NCI-H2227 (cell line): ENCODE data around the gene SAMD4A.

Experiments
- DNase-seq: peaks from one replicate; lab custom pipeline; 2025; ENCODE audit not compliant: unreplicated experiment; lab: John Stamatoyannopoulos, UW

SAMD4A gene

DNA sequence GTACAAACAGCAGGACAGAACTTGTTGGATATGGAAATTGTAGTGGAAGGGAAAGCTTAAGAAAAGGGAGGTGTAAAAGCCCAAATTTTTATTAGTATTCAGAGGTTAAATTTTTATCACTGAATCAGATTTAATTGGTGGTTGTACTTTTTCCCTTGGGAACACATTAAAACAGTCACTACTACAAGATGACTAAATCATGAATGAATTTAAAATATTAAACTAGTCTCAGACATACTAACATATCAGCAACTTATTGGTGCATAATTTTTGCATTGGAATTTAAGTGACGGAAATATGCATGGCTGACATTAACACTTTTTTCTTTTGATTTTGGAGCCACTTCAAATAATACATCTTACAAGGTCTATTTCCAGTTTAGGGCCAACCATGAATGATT lies 27.6 kb downstream of the SAMD4A start:
- no peak for DNase-seq

DNA sequence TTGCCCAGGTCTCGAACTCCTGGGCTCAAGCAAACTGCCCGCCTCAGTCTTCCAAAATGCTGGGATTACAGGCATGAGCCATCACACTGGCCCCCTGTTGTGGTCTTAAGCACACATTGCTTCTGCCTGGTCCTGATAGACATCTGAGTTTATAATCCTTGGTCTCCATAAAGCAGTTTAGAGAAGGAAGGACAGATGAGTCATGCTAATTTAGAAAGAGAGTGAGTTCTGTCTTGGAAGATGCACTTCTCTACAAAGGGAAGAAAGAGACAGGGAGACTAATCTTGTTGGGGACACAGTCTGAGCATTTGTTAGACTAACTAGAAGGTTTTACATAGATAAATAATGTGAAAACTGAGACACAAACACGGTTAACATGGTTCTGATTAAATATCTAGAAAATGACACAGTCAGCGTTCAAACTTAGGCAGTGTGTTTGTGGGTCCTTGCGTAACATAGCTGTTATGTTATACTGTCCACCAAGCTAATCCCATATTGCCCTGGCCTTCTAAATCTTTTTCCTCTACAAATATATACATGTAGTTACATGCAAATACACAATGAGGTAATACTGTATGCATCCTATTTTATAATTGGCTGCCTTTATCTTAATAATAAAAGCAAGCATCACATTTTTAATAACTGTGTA lies 31.0 kb downstream of the SAMD4A start:
- DNase-seq: no peak

DNA sequence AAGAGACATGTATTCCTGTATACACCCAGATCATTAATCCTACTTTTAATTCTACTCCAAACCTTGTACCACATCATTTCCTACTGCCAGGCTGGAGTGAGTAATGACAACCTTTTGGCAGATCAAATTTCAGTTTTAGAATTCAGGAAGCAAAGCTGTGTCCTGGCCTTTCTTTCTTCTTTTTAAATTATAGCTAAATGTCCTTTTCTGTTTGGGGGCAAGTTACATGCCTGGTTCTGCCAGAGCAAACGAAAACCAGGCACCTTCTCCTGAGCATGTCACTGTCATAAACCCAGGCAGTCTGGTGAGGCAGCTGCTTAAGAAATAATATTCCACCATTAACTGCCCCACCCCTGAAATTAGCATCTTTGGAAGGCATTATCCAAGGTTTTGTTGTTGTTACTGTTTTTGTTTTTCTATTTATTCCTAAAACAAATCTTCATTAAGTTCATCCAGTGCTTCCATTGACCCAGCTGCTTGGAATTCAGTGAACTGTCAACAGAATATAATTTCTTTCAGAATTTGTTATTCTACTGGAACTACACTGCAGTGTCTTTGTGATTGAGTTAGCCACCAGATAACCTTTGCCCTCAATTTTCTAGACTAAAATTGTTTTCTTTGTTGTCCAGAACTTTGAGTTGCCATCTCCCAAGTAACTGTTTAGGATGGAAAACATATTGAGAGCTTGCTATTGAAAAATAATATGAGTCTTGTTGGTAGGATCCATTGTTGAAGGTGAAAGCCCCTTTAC lies 33.2 kb downstream of the SAMD4A start:
- DNase-seq: no peak

DNA sequence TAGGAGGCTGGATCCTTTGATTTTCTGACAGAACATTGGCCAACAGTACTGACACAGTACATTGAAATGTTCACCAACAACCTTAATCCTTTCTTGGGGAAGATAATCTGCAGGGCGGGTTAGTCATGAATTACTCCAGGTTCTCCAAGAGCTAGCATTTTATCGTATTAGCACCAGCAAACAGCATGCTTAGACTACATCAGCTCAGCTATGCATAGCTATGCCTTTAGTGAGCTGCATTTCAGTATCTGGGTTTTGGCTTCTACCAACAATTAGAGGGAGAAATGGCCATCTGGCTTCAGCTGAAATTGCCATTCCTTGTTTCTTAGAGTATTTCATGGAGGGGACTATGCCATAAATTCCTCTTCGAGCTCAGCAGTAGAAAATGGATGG lies 33.8 kb downstream of the SAMD4A start:
- DNase-seq: no peak

DNA sequence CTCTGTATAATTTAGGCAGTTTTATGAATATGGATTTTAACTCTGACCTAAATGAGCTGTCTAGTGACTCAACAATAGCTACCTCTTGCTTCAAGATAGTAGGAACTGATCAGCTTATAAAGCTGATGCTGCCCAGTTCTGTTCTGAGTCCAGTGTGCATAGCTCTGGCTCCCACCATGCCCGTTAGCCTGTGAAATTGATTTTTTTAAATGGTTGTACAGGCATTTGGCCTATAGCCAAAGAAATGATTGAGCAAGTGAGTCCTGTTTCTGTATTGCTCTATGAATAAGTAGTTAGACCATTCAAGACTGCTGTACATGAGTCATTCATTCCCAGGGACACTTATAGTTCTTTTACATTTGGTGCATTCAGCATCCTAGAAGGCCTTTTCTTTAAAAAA lies 36.4 kb downstream of the SAMD4A start:
- DNase-seq: no peak

DNA sequence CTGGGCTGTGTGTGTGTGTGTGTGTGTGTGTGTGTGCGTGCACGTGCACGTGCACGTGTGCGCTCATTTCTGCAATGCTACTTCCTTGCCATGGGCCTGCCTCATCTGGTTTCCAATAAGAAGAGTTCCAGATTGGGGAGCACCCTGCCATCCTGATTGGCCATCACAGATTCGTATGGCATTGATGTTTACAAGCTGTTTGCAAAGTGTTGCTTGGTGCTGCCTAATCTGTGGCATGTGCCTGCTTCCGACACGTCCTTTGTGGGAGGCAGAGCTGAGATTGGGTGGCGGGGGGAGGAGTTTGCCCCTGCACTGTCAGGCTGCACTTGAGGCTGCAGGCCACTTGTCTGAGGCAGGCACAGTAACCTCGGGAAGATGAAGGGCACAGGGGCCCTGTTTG lies 39.2 kb downstream of the SAMD4A start:
- DNase-seq: peak; percentile 37

DNA sequence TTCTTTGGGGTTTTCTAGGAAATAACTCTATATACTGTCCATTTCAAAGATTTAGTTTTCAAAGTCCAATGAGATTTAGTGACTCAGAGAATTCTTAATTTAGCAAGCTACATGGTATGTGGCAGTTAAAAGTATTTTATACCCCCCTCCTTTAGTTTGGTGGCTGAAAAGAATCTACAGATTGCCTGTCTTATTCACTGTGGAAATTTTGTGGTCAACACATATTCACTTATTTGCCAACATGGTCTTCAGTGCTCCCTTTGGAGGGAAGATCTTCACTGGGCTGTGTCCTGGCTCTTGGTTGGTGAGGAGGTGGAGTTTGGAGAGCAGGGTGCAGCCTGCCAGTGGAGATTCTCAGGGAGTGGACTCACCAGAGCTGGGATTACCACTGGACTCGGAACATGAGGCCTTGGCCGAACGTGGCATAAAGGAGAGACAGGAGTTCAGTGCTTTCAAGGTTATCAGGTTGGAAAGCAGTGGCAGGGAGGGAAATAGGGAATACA lies 39.8 kb downstream of the SAMD4A start:
- no peak for DNase-seq

DNA sequence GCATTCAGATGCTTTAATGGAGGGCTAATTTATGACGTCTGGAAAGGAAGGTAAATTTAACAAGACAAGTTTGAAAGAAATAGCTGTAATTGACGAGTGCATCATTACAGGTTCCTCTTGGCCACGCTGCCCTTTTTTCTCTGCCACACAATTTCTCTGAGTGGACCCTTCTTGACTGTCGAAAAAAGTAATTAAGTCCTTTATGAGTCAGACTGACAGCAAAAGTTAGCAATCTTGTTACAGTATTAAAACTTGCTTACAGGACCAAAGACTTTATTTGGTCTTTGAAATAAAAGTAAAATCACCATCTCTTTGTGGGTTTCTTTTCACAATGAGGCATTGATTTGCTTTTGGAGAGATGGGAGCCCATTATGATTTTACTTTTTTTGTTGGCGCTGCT lies 42.6 kb downstream of the SAMD4A start:
- DNase-seq: no peak

DNA sequence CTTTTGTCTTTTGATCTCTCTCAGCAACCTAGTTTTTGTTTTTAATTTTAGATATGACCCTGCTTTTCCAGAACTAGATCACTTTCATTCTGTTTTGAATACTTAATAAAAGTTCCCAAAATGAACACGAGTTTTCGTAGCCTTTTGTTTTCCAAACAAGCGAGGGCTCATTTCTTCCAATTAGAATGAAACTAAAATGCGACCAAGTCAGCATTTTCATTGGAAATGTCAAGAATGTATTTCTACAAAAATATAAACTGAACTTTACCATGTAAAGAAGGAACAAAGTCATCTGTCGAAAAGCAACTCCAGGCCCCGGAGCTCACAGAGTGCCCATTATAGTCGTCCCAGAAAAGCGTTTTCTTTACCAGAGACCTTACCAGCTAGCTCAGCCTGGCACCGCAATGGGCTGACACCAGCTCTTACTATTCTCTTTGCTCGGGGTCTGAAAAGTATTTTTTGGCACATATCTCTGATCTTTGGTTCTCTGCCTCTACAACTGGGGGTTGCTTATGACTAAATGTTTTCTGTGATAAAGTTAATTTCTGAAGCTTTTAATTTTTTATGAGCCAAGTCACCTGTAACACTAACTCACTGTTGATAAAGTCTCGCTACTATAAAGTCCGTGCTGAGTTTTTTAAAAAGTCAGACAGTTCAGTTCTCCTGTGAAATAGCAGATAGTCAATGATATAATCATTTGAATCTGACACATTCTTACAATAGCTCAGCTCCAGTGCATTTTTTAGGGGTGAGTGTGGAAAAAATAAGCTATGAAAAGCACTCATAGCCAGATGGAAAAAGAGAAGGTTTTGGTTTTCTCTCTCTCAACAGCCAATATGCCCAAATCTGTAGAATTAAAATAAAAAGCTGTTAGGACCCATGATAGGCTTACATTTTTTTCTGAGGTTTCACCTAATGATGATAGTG lies 43.4 kb downstream of the SAMD4A start:
- no peak for DNase-seq

DNA sequence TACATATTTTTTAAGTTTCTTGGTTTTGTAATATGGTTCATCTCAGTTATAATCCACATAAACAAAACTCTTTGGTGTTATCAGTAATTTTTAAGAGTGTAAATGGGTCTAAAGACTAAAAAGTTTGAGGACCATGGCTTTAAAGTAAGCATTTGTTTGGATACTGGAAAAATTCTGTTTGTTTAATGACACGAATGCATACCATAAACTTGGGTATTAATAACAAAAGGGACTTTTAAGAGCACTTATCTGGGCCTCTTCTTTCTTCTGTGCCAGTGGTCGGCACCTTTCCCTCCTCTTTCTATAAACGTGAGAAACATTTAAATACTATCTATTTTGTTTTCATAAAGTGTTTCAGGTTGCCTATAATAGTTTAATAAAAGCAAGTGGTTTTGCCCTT lies 47.4 kb downstream of the SAMD4A start:
- DNase-seq: no peak

DNA sequence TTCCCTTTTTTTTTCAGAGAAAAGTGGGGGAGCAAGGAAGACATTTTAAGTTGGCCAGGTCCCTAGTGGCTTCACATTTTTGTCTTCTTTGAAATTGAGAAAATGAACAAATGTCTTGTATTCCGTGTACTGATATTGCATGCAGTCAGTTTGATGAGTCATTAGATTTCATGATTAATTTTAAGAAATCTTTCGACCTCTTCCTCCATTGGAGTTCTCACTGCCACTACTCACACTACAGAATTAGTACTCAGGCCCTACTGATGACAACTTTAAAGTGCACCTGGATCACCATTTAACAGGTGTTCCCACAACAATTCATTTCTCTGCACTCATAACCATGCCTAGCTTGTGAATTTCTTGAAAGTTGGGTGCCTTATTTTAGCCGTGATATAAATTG lies 50.5 kb downstream of the SAMD4A start:
- no peak for DNase-seq

DNA sequence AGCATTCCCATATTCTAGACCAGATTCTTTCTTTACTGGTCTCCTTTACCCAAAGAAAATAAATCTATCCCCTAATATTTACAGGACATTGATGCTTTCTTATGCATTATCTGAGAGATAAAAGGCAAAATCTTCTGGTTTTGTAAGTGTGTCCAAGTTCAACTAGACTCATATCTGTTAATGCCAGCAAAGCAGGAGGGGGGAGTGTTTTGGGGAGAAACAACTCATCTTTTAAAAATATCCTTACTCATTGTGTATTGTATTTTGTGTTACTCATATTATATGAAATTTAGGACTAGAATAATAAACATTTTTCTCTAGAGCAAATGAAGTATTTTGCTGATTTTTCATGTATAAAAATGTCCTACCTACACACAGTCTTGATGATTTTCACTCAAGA lies 54.8 kb downstream of the SAMD4A start:
- DNase-seq: no peak

DNA sequence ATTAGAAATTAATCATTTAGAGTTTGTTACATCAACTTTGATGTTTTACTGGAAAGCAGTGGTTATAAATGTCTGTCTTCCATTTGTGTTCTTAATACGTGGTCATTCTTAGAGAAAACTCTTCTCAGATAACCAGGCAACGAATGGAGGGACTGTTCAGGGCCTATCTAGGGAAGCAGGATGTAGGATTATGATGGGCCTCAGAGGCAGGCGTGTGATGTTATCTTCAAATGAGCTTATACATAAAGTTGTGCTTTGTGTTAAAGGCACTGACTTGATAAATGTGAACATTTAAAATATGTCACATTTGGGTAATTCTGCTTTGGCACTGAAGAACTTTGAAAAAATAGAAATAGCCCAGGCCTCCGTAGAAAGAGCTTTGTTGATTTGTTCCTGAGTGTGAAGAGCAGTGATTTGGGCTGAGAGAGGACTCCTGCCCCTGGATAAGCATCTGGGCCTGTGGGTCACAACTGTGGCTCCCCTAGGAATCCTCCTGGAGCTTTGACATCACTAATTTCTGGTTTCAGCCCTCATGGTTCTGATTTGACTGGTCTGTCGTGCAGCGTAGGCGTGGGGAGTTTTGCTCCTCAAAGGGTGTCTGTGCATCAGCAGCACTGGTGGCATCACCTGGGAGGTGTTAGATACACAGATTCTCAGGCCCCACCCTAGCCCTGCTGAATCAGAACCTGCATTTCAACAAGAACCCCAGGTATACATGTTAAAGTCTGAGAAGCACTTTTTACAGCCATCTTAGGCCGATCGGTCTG lies 55.4 kb downstream of the SAMD4A start:
- no peak for DNase-seq

DNA sequence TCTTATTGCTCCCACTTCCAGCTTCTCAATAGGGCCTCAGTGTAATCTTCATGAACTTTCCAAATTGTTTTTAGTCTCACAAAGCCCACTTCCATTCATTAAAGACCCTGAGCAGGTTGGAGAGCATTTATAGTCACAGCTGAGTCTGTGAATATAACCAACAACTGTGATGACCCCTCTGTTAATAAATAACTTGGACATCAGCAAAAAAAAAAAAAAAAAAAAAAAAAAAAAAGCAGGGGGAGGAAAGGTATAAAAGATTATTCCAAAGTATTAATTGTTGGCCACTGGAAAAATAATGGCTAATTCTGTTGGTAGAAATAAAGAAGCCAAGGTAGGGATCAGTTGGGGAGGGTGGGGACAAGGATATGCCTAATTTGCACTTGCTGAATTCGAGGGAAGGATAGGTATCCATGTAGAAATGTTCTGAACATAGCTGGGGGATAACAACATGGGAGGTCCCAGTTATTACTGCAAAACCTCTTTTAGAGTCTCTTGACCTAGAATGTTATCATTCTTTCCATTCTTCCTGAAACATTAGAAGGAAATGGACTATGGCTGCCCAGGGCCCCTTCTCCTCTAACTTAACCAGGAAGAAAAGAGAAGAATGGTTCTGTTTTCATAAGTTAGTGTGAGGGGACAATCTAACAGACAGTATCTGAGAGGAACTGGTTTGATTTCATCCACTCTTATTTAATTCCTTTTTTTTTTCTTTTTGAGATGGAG lies 56.5 kb downstream of the SAMD4A start:
- no peak for DNase-seq

DNA sequence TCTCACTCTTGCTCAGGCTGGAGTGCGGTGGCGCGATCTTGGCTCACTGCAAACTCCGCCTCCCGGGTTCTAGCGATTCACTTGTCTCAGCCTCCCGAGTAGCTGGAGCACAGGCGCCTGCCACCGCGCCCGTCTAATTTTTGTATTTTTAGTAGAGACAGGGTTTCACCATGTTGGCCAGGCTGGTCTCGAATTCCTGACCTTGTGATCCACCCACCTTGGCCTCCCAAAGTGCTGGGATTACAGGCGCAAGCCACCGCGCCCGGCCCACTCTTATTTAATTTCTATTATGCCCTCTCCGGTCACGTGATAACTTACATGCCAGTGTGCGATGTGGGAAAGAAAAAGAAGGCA lies 57.1 kb downstream of the SAMD4A start:
- peak; percentile 56 for DNase-seq

DNA sequence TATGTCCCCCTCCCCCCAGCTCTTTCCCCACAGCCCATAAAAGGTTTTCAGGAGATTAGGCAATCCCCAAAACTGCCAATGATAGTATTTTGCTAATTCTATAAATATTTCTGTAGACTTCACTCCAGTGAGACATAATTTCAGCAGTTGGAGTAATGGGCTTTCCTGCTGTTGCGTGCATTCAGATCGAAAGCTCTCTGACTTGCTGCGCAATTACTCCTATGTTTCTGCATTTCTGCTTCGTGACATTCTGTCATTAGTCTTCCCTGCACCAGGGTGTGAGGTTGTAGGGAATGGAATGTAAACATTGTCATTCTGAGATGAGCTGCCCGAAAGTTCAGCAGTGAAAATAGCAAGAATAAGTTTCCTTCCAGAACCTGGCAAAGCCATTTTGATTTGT lies 58.2 kb downstream of the SAMD4A start:
- peak; percentile 45 for DNase-seq

DNA sequence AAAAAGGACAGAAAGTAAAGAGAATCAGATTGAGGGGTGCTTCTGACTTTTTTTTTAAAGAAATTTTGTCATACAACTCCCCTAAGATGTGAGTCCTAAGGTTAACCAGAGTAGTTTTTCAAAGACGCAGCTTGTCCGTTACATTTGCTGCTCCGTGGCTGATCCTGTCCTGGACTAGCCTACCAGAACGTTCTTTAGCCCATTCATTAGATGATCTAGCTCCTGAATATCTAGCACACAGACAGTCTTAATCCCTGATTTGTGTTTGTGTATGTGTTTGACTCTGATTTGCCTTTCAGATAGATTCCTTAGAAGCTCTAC lies 60.3 kb downstream of the SAMD4A start:
- DNase-seq: no peak

DNA sequence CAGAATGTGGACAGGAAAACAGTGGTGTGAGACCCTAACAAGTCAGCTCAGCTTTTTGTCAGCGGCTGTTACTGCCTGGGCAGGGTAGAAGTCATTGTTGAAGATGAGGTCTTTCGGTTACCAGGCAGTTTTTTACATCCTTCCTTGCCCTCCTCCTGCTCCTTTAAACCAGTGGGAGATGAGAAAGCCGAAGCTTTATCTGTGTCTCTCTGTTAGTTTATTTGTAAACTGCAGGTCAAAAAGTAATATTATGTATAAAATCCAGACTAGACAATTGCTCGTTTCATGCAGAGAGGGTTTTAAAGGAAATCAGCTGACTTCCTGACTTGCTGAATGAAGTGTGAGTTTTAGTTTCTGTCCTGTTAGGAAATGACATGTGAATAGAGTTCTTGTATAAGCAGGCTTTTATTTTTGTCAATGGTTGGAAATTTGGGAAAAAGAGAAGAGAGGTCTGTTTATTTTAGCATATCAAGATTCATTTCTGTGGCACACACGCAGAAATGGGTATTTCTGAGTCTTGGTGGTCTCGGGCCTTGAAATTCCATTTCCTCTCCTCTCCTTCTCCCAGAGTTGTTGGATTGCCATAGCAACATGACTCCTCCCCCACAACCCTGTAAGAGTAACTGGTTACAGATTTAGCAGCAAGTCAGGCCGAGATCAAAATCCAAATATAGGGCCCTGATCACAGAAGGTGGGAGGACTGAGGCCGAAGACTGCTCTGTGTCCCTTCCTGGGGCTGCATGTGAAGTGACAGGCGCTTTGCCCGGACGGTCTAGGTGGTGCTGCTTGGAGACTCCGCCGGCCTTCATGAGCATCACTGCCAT lies 60.8 kb downstream of the SAMD4A start:
- DNase-seq: peak; percentile 40

DNA sequence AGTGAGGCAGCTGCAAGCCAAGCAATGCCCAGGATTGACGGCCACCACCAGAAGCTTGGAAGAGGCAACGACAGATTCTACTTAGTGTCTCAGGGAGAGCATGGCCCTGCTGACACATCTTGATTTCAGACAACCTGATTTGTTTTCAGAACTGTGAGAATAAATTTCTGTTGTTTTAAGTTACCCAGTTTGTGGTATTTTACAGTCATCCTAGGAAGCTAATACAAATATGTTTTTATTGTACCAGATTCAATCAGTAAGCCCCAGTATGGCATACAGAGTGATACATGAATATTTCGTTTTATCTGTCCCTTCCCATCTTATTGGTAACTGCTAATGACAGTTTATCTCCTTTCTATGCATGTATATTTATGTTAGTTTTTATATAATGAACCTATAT lies 62.3 kb downstream of the SAMD4A start:
- no peak for DNase-seq
